Measurements from ENCODE around the gene SUSD2.

- TF ChIP-seq CTCF (IDR thresholded peaks at IDR 0.05), result no peak
- no peak for TF ChIP-seq POLR2A (IDR thresholded peaks at IDR 0.05)
Measured at GRCh38 chr22:24159650-24160049, 21.6 kb upstream of the SUSD2 start.
